ENCODE measurements around the gene SRSF3. TPM values are rescaled to one million over a fixed set of nuclear protein-coding genes. Genes with fewer than 3 reads are reported as not detected.
"Not testable (repeated sequence)": the region's sequence is repeated elsewhere in the genome, so short reads cannot be mapped to it uniquely, and the experiment has no call there.

Gene SRSF3
- total RNA-seq, 1 donor from 2014 or later, result 455 TPM

- peak overlapping the region; percentile 51 for H3K4me3 Mint-ChIP-seq
- peaks cover 67% of the 10 kb centered on the region for H3K36me3 Mint-ChIP-seq
- H3K27ac Mint-ChIP-seq, result peak overlapping the region; percentile 91
- DNase-seq (ENCODE audit: extremely low spot score, unreplicated experiment), result no peak
- H3K27me3 Mint-ChIP-seq, result no peaks in the 10 kb centered on the region
- no peak for TF ChIP-seq CTCF (conservative IDR thresholded peaks at IDR 0.05)
- H3K9me3 Mint-ChIP-seq, result no peaks in the 10 kb centered on the region
- peaks cover 38% of the 10 kb centered on the region for H3K4me1 Mint-ChIP-seq (ENCODE audit: unreplicated experiment)
Observed at GRCh38 chr6:36607683-36608386, 13.7 kb downstream of the SRSF3 start.

- H3K9me3 Mint-ChIP-seq, result no peaks in the 10 kb centered on the region
- peaks cover 38% of the 10 kb centered on the region for H3K4me1 Mint-ChIP-seq (ENCODE audit: unreplicated experiment)
- H3K4me3 Mint-ChIP-seq, result peak overlapping the region; percentile 18
- no peak for DNase-seq (ENCODE audit: extremely low spot score, unreplicated experiment)
- peaks cover 62% of the 10 kb centered on the region for H3K36me3 Mint-ChIP-seq
- H3K27me3 Mint-ChIP-seq, result no peaks in the 10 kb centered on the region
- H3K27ac Mint-ChIP-seq, result peak overlapping the region; percentile 91
- TF ChIP-seq CTCF (conservative IDR thresholded peaks at IDR 0.05), result no peak
Observed at GRCh38 chr6:36608788-36609563, 14.8 kb downstream of the SRSF3 start.

GRCh38 chr6:36609582-36609981 is 15.4 kb downstream of the SRSF3 start:
- Mint-ChIP-seq H3K9me3 (no peaks in the 10 kb centered on the region), H3K27ac (peak overlapping the region; percentile 91), H3K4me3 (peak overlapping the region; percentile 43), H3K4me1 (ENCODE audit: unreplicated experiment) (peaks cover 33% of the 10 kb centered on the region), H3K36me3 (peaks cover 56% of the 10 kb centered on the region), H3K27me3 (no peaks in the 10 kb centered on the region)
- TF ChIP-seq CTCF (conservative IDR thresholded peaks at IDR 0.05), result no peak
- no peak for DNase-seq (ENCODE audit: extremely low spot score, unreplicated experiment)

- Mint-ChIP-seq H3K27ac (peak overlapping the region; percentile 91), H3K4me1 (ENCODE audit: unreplicated experiment) (peaks cover 28% of the 10 kb centered on the region), H3K36me3 (peaks cover 51% of the 10 kb centered on the region), H3K27me3 (no peaks in the 10 kb centered on the region), H3K9me3 (no peaks in the 10 kb centered on the region), H3K4me3 (no peak overlapping the region)
- no peak for DNase-seq (ENCODE audit: extremely low spot score, unreplicated experiment)
- no peak for TF ChIP-seq CTCF (conservative IDR thresholded peaks at IDR 0.05)
Observed at GRCh38 chr6:36610041-36610955, 16.1 kb downstream of the SRSF3 start.

GRCh38 chr6:36610956-36611336 is 16.8 kb downstream of the SRSF3 start:
- no peaks in the 10 kb centered on the region for H3K27me3 Mint-ChIP-seq
- peaks cover 44% of the 10 kb centered on the region for H3K36me3 Mint-ChIP-seq
- H3K4me1 Mint-ChIP-seq (ENCODE audit: unreplicated experiment), result peaks cover 22% of the 10 kb centered on the region
- peak overlapping the region; percentile 67 for H3K27ac Mint-ChIP-seq
- no peaks in the 10 kb centered on the region for H3K9me3 Mint-ChIP-seq
- no peak for DNase-seq (ENCODE audit: extremely low spot score, unreplicated experiment)
- no peak for TF ChIP-seq CTCF (conservative IDR thresholded peaks at IDR 0.05)
- no peak overlapping the region for H3K4me3 Mint-ChIP-seq

- not testable (repeated sequence) for H3K4me3 Mint-ChIP-seq; DNase-seq (ENCODE audit: extremely low spot score, unreplicated experiment); H3K27ac Mint-ChIP-seq; H3K27me3 Mint-ChIP-seq; H3K9me3 Mint-ChIP-seq
- Mint-ChIP-seq H3K36me3 (peaks cover 42% of the 10 kb centered on the region), H3K4me1 (ENCODE audit: unreplicated experiment) (peaks cover 21% of the 10 kb centered on the region)
Observed at GRCh38 chr6:36611679-36612078, 17.5 kb downstream of the SRSF3 start.

All from type B pancreatic cell (in vitro differentiated cells).